ENCODE measurements around the gene CUBN.
"Not testable (repeated sequence)": the region's sequence is repeated elsewhere in the genome, so short reads cannot be mapped to it uniquely, and the experiment has no call there.

Gene CUBN

GRCh38 chr10:16852624-16853023 lies 277.0 kb downstream of the CUBN start:
- DNase-seq = no peak

- DNase-seq = no peak
Observed at GRCh38 chr10:16848562-16849154, 281.0 kb downstream of the CUBN start.

GRCh38 chr10:16847644-16848043 lies 282.0 kb downstream of the CUBN start:
- DNase-seq = no peak

- DNase-seq = no peak
Observed at GRCh38 chr10:16845248-16845647, 284.4 kb downstream of the CUBN start.

- no peak for DNase-seq
Observed at GRCh38 chr10:16843252-16843870, 286.2 kb downstream of the CUBN start.

GRCh38 chr10:16835228-16835627 lies 294.4 kb downstream of the CUBN start:
- DNase-seq = no peak

GRCh38 chr10:16832351-16833080 lies 297.1 kb downstream of the CUBN start:
- DNase-seq = peak; percentile 77

GRCh38 chr10:16828701-16829175 lies 300.9 kb downstream of the CUBN start:
- DNase-seq = no peak

- DNase-seq = peak; percentile 57
Observed at GRCh38 chr10:16828114-16828568, 301.5 kb downstream of the CUBN start.

- DNase-seq = not testable (repeated sequence)
Observed at GRCh38 chr10:16827474-16827873, 302.1 kb downstream of the CUBN start.

- no peak for DNase-seq
Observed at GRCh38 chr10:16822726-16823360, 306.8 kb downstream of the CUBN start.

- DNase-seq = no peak
Observed at GRCh38 chr10:16822027-16822426, 307.6 kb downstream of the CUBN start.

- no peak for DNase-seq
Observed at GRCh38 chr10:16820421-16820820, 309.2 kb downstream of the CUBN start.

- DNase-seq = no peak
Observed at GRCh38 chr10:16820018-16820417, 309.6 kb downstream of the CUBN start.

GRCh38 chr10:16819436-16819835 lies 310.2 kb downstream of the CUBN start:
- no peak for DNase-seq

- DNase-seq = no peak
Observed at GRCh38 chr10:16819026-16819425, 310.6 kb downstream of the CUBN start.

- peak; percentile 100 for DNase-seq
Observed at GRCh38 chr10:16817125-16818019, 312.2 kb downstream of the CUBN start, which contains the start of gene RSU1. TSS of gene RSU1 (minus strand) at chr10:16817424. CDS start at chr10:16817081, 343 bp downstream.

GRCh38 chr10:16816830-16817124 lies 312.8 kb downstream of the CUBN start:
- no peak for DNase-seq

- no peak for DNase-seq
Observed at GRCh38 chr10:16816171-16816570, 313.4 kb downstream of the CUBN start.

- no peak for DNase-seq
Observed at GRCh38 chr10:16814012-16814411, 315.6 kb downstream of the CUBN start.

GRCh38 chr10:16812676-16813075 lies 316.9 kb downstream of the CUBN start:
- DNase-seq = no peak

GRCh38 chr10:16811765-16812164 lies 317.8 kb downstream of the CUBN start:
- DNase-seq = no peak

GRCh38 chr10:16811292-16811691 lies 318.3 kb downstream of the CUBN start:
- DNase-seq = no peak
